Endothelial cell of umbilical vein (primary cell): ENCODE measurements around the gene CNNM4. TPM values are rescaled to one million over a fixed set of nuclear protein-coding genes. Genes with fewer than 3 reads are reported as not detected.

ENCODE experiments used
- BruUV-seq: library from RNA; stranded (reverse); fragments of 400-500 nt; replicated peaks from 2 replicates; lab custom pipeline; 2021; lab: Mats Ljungman, UMichigan
- CTCF ChIA-PET: fragments of 300-600, 350-600 bp; sonication (Branson Sonifier 250); formaldehyde crosslinking; loops from one replicate; lab custom pipeline; 2021; ENCODE audit warnings: antibody characterized with exemption, inconsistent platforms; lab: Charles Lee
- POLR2A ChIA-PET: fragments of 300-600, 350-600 bp; sonication (Branson Sonifier 250); formaldehyde crosslinking; loops from one replicate; lab custom pipeline; 2021; ENCODE audit warnings: antibody characterized with exemption, inconsistent platforms; lab: Charles Lee
- DNase-seq: peaks from one replicate; pipeline ENCODE4 v3.0.0-alpha.2; 2011; ENCODE audit warnings: low read depth, low spot score
- FAIRE-seq: peaks from 2 replicates; lab custom pipeline; 2011; peaks lifted over from hg19 to GRCh38; lab: Jason Lieb, UNC
- H2AFZ ChIP-seq: 2 replicates; pipeline ENCODE4 v1.6.0; 2012; ENCODE audit warnings: low read depth, low read length, control low read depth, inconsistent platforms
- H3K27ac ChIP-seq: 2 replicates; pipeline ENCODE4 v1.5.1; 2011; ENCODE audit warnings: low read depth, mild to moderate bottlenecking, control low read depth, low read length, moderate library complexity; ENCODE audit not compliant: insufficient read depth
- H3K27me3 ChIP-seq, 2 experiments: 2 replicates each; pipeline versions ENCODE4 v1.6.0 to v1.6.1; 2011; ENCODE audit warnings: low read length in 2 of 2, mixed read lengths in 1 of 2; ENCODE audit not compliant: control insufficient read depth in 2 of 2, insufficient read depth in 2 of 2
- H3K36me3 ChIP-seq, 2 experiments: 2 replicates in 1 of 2; 3 replicates in 1 of 2; pipeline ENCODE4 v1.5.1; 2011; ENCODE audit warnings: low read length in 2 of 2, mild to moderate bottlenecking in 1 of 2, moderate library complexity in 1 of 2; ENCODE audit not compliant: control insufficient read depth in 2 of 2, insufficient read depth in 2 of 2; ENCODE audit errors: extremely low read depth in 1 of 2
- H3K4me1 ChIP-seq: 3 replicates; pipeline ENCODE4 v1.5.1; 2011; ENCODE audit warnings: mild to moderate bottlenecking, low read length; ENCODE audit not compliant: control insufficient read depth, insufficient read depth; ENCODE audit errors: extremely low read depth
- H3K4me2 ChIP-seq: 2 replicates; pipeline ENCODE4 v1.6.1; 2011; ENCODE audit warnings: low read length, control low read depth, mixed read lengths; ENCODE audit not compliant: insufficient read depth
- H3K4me3 ChIP-seq, 3 experiments: fragments of 200-600 bp in 1 of 3; sonication (generic), shearing (Covaris generic) in 1 of 3; replicated peaks in 1 of 3; 2 replicates each; pipeline ENCODE4 v1.5.1; 2011 to 2016; ENCODE audit warnings: control low read depth in 3 of 3, low read length in 3 of 3, mild to moderate bottlenecking in 2 of 3, inconsistent platforms in 1 of 3, low read depth in 1 of 3, moderate library complexity in 1 of 3; ENCODE audit not compliant: insufficient read depth in 1 of 3
- H3K79me2 ChIP-seq: 2 replicates; pipeline ENCODE4 v1.6.0; 2012; ENCODE audit warnings: low read length, inconsistent platforms; ENCODE audit not compliant: control insufficient read depth, insufficient read depth
- H3K9ac ChIP-seq: replicated peaks from 2 replicates; pipeline ENCODE3; 2011; ENCODE audit warnings: low read length, control low read depth; ENCODE audit not compliant: insufficient read depth; ENCODE audit errors: extremely low read depth
- H3K9me1 ChIP-seq: replicated peaks from 3 replicates; pipeline ENCODE4 v1.6.0; 2011; ENCODE audit warnings: mild to moderate bottlenecking, low read length; ENCODE audit not compliant: control insufficient read depth, insufficient read depth; ENCODE audit errors: extremely low read depth
- H3K9me3 ChIP-seq: replicated peaks from 2 replicates; pipeline ENCODE4 v1.5.1; 2012; ENCODE audit warnings: low read length, inconsistent platforms; ENCODE audit not compliant: control insufficient read depth, insufficient read depth
- H4K20me1 ChIP-seq: replicated peaks from 2 replicates; pipeline ENCODE3; 2011; ENCODE audit warnings: mild to moderate bottlenecking, low read length; ENCODE audit not compliant: control insufficient read depth, insufficient read depth; ENCODE audit errors: extremely low read depth
- CTCF ChIP-seq, 2 donors: IDR thresholded peaks; 1 replicate in 1 of 2; 2 replicates in 1 of 2; pipeline ENCODE4 v1.5.1; 2011; ENCODE audit warnings: low read length in 2 of 2, mild to moderate bottlenecking in 2 of 2, moderate library complexity in 2 of 2, control low read depth in 1 of 2, inconsistent platforms in 1 of 2, low read depth in 1 of 2; ENCODE audit not compliant: insufficient read depth in 1 of 2; ENCODE audit errors: extremely low read depth in 1 of 2
- EZH2 ChIP-seq: IDR thresholded peaks from 2 replicates; pipeline ENCODE4 v1.6.1; 2012; ENCODE audit warnings: borderline replicate concordance, low read depth, mild to moderate bottlenecking, moderate library complexity, low read length, inconsistent platforms; ENCODE audit not compliant: severe bottlenecking
- FOS ChIP-seq: IDR thresholded peaks from 2 replicates; pipeline ENCODE4 v1.6.1; 2011; ENCODE audit warnings: mild to moderate bottlenecking, low read length, moderate library complexity, borderline replicate concordance; ENCODE audit not compliant: insufficient read depth
- GATA2 ChIP-seq: IDR thresholded peaks from 2 replicates; pipeline ENCODE4 v1.7.0; 2011; ENCODE audit warnings: low read depth, mild to moderate bottlenecking, moderate library complexity, mixed read lengths, low read length; ENCODE audit not compliant: insufficient read length, insufficient read depth
- JUN ChIP-seq: IDR thresholded peaks from 2 replicates; pipeline ENCODE4 v1.6.1; 2011; ENCODE audit warnings: borderline replicate concordance, low read depth; ENCODE audit not compliant: insufficient read length, insufficient read depth
- MYC ChIP-seq: IDR thresholded peaks from one replicate; pipeline ENCODE4 v1.6.1; 2011; ENCODE audit warnings: mild to moderate bottlenecking, low read depth, low read length
- POLR2A ChIP-seq: IDR thresholded peaks from 2 replicates; pipeline ENCODE4 v1.6.1; 2012; ENCODE audit warnings: low read depth, mild to moderate bottlenecking, control low read depth, low read length
- POLR2AphosphoS5 ChIP-seq: IDR thresholded peaks from 2 replicates; pipeline ENCODE4 v1.6.1; 2012; ENCODE audit warnings: low read depth, mild to moderate bottlenecking, control low read depth, low read length, moderate library complexity; ENCODE audit not compliant: insufficient read depth
- dilution Hi-C: fragments of 300-500 bp; cut with MboI; formaldehyde crosslinking; loops from one replicate; pipeline ENCODE4 v1.15.0; 2019; ENCODE audit warnings: low sequenced_read_pairs; ENCODE audit not compliant: extremely low pct_ligation_motif_present
- intact Hi-C: fragments of 100-400 bp; cut with micrococcal nuclease; formaldehyde crosslinking; loops from one replicate; pipeline ENCODE4 v1.10.0; 2022
- polyA plus RNA-seq, 4 experiments: library from polyadenylated mRNA; depleted of rRNA in 3 of 4; stranded (reverse) in 3 of 4; unstranded in 1 of 4; fragments of >200 nt; gene quantifications; 2 replicates each; pipeline versions ENCODE4 v1.2.1 to v1.2.3, GENCODE V29; 2011 to 2012; ENCODE audit warnings: missing spikeins in 1 of 4
- total RNA-seq: library from RNA; stranded (reverse); gene quantifications from 2 replicates; pipeline ENCODE4 v1.2.3, GENCODE V29; 2021
- TF ChIP-seq, protein P1 (sequence below): IDR thresholded peaks from 2 replicates; pipeline ENCODE4 v1.6.1; 2011; ENCODE audit not compliant: insufficient read depth, insufficient read length

CNNM4 gene
- total and polyA plus RNA-seq, 2 donors (not counting 3 experiments of a cell fraction or from before 2014, with no cell fraction given): 4.7 to 5.3 TPM

GRCh38 chr2:96809216-96809882 lies 48.6 kb downstream of the CNNM4 start:
- Histone ChIP-seq H3K9ac (no peak overlapping the region), H3K4me1 (no peaks in the 10 kb centered on the region), H2AFZ (no peak overlapping the region), H3K27ac (no peak overlapping the region), H3K27me3 (no peaks in the 10 kb centered on the region), H3K9me1 (no peaks in the 10 kb centered on the region), H3K9me3 (no peaks in the 10 kb centered on the region), H3K4me2 (no peak overlapping the region), H3K36me3 (no peaks in the 10 kb centered on the region), H3K79me2 (no peaks in the 10 kb centered on the region), H4K20me1 (no peaks in the 10 kb centered on the region), H3K4me3 (no peak overlapping the region)
- FAIRE-seq (no peak), DNase-seq (no peak)
- intact Hi-C loops (no loop called here), dilution Hi-C loops (no loop called here)
- TF ChIP-seq EZH2 (no peak), JUN (no peak)
- no TSS peak for BruUV-seq
- ChIA-PET POLR2A (no interaction called here), CTCF (interaction anchor here (1.4 kb wide), 1 partner anchor 46 kb away, joined by 3 read pairs; no protein-coding TSS in a partner anchor)

DNA sequence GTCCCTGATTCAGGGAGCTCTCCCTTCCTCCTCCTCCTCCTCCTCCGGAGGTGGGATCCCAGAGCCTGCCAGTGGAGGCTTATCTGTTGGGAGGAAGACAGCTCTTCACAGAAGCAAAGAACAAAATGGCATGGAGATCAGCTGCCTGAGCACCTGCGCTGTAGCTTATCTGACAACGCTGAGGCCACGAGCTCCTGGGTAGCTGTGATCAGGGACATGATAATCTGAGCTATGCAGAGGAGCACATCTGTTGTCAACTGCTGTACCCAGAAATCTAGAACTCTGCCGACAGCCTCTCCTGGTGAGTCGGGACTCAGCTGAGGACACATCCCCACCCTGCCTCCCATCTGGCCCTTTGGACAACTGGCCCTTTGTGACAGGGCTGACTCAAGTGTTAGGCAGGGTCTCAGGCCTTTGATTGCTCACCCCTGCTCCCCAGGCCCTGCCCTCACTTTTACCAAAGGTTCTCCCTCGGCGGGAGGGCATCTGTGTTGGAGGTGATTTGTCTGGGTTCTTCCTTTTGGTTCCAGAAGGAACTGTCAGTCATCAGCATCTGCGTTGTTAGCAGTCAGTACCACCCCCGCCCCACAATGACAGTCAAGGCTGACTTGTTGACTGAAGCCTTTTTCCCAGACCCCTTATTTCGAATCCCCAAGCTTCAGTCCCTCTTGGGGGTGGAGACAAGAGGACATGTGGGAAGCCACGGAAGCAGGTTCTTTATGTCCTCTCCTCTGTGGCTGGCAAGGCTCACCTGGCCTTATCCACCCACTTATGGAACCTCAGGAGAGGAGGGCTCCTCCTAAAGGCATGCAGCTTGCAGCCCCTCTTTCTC lies 49.5 kb downstream of the CNNM4 start:
- dilution Hi-C loops: no loop called here
- Histone ChIP-seq H3K9me3 (no peaks in the 10 kb centered on the region), H3K9ac (no peak overlapping the region), H4K20me1 (no peaks in the 10 kb centered on the region), H2AFZ (no peak overlapping the region), H3K27me3 (no peaks in the 10 kb centered on the region), H3K79me2 (no peaks in the 10 kb centered on the region), H3K4me2 (no peak overlapping the region), H3K9me1 (no peaks in the 10 kb centered on the region), H3K36me3 (no peaks in the 10 kb centered on the region), H3K4me3 (no peak overlapping the region), H3K4me1 (peaks cover under 1% of the 10 kb centered on the region), H3K27ac (no peak overlapping the region)
- no peak for TF ChIP-seq POLR2AphosphoS5
- TF ChIP-seq FOS: no peak
- TF ChIP-seq EZH2: no peak
- no peak for TF ChIP-seq GATA2
- TF ChIP-seq, protein P1, sequence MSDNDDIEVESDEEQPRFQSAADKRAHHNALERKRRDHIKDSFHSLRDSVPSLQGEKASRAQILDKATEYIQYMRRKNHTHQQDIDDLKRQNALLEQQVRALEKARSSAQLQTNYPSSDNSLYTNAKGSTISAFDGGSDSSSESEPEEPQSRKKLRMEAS: no peak
- TF ChIP-seq JUN: no peak
- TF ChIP-seq MYC: no peak
- no peak for TF ChIP-seq CTCF (IDR thresholded peaks at IDR 0.05; ENCODE audit: extremely low read depth in 1 of 2, insufficient read depth in 1 of 2, low read depth in 1 of 2, low read length in 2 of 2)
- TF ChIP-seq POLR2A: no peak
- DNase-seq (no peak), FAIRE-seq (no peak)
- ChIA-PET POLR2A (no interaction called here), CTCF (interaction anchor here (0.6 to 3.6 kb wide), 3 partner anchors 10 to 46 kb away, joined by 3 to 12 read pairs (median 3); no protein-coding TSS in a partner anchor)
- no TSS peak for BruUV-seq
- intact Hi-C loops: no loop called here
